NCI-H2107 (cell line): ENCODE results near the gene RETNLB.

Experiments used
- DNase-seq: peaks from one replicate; lab custom pipeline; 2025; lab: John Stamatoyannopoulos, UW

The RETNLB gene, protein sequence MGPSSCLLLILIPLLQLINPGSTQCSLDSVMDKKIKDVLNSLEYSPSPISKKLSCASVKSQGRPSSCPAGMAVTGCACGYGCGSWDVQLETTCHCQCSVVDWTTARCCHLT

GRCh38 chr3:108757404-108757982 is at the start of gene RETNLB:
TSS of gene RETNLB (minus strand) at chr3:108757410. CDS start at chr3:108757185, 225 bp downstream.
- DNase-seq, result peak; percentile 90

- DNase-seq, result no peak
Observed at GRCh38 chr3:108806316-108806715, 49.1 kb upstream of the RETNLB start.

GRCh38 chr3:108804966-108805365 is 47.8 kb upstream of the RETNLB start:
- DNase-seq, result no peak

DNA sequence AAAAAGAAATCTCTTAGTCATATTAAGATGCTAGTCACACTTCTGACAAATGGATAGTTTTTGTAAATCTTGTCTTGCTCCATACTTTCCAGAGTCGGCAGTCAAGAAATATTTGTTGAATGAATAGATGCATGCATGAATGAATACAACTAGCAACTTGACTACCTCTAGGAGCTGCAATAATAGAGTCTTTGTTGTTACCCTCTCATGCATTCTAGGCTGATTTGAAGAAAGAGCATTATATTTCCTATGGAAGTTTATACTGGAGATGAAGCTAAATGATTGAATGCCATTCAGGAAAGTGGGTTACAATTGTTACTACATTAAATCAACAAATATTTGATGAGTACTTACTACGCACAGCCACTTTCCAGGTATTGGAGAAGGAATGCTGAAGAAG is 47.2 kb upstream of the RETNLB start:
- DNase-seq, result no peak

DNA sequence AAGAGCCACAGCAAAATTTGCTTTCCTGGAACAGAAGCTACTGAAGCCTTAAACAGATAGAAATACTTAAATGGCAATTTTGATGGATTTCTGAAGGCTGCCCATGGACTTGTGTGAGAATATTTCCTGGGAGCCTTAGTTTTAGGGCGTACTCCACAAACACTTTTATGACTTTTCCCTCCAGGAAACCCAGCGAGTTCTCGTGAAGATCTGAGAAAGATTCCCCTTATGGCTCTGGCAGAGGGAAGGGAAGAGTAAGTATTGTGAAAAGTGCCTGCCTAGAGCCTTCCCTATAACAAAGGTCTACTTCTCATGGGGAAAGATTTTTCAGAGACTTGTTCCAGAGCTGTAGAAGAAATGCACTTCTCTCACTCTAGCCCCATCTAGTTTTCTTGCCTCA is 34.3 kb upstream of the RETNLB start:
- no peak for DNase-seq

- DNase-seq, result no peak
Observed at GRCh38 chr3:108780235-108780634, 23.0 kb upstream of the RETNLB start.

DNA sequence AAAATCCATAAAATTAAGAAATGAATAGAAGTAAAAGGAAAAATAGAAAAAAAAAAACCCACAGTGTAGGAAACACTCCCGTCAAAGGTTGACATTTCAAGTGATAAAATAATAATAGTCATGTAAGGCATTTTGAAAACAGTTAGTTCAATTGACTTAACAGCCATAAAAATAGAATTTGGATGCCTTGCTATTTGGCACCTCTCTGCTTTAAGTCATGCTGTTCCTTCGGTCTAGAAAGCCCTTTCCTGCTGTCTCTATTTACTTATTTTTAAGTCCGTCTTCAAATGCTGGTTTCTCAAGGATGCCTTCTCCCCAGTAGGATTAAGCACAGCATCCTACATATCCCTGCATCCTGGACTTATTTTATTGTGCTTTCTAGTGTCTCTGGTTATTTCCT is 22.3 kb upstream of the RETNLB start:
- no peak for DNase-seq

GRCh38 chr3:108775649-108776048 is 18.4 kb upstream of the RETNLB start:
- DNase-seq, result no peak

DNA sequence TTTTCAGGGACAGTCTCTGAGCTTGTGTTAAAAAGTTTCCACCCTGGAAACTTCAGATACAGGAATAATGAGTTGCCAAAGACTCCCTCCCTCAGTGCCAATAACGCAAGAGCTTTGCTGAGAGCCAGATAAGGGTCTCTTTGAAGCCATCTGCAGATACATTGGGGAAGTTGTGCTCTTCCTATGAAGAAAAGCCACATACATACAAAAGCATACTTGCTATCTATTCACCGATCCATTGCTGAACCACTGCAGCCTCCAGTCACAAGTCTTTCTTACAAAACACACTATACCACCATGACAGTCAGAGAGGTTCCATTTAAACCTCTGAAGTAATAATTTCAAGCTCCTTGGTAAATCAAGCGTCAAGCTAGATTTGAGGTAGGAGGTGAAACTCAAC is 10.0 kb upstream of the RETNLB start:
- DNase-seq, result no peak

DNA sequence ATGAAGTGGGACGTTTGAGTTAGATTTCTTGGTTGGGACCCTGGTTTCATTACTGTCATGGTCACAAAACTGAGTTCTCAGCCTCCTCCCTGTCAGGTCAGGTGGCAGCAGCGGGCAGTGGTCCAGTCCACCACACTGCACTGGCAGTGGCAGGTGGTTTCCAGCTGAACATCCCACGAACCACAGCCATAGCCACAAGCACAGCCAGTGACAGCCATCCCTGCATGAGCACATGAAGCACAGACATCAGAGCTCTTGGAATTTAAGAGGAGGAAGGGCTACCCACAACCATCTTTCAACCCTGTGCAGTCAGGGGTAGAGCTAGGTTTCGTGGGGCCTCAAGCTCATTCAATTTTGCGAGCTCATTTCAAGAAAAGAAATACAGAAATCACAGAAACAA is 1.5 kb downstream of the RETNLB start:
- no peak for DNase-seq

DNA sequence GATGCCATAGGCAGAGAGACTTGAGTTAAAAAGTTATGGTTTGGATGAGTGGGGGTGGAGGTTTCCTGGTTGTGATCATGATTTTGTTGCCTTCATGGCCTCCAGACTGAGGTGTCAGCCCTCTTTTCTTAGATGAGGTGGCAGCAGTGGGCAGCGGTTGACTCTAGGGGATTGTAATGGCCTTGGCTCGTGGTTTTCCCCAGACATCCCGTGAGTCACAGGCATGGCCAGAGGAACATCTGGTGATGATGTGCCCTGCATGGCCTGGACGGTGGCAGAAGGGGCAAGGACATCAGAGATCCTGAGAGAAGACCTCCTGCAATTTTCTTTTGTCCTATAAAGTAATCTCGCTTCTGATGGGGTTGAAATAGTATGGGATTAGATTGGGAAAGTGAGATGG is 12.4 kb downstream of the RETNLB start:
- no peak for DNase-seq

- no peak for DNase-seq
Observed at GRCh38 chr3:108742929-108743328, 14.3 kb downstream of the RETNLB start.

GRCh38 chr3:108736821-108737220 is 20.4 kb downstream of the RETNLB start:
- no peak for DNase-seq

DNA sequence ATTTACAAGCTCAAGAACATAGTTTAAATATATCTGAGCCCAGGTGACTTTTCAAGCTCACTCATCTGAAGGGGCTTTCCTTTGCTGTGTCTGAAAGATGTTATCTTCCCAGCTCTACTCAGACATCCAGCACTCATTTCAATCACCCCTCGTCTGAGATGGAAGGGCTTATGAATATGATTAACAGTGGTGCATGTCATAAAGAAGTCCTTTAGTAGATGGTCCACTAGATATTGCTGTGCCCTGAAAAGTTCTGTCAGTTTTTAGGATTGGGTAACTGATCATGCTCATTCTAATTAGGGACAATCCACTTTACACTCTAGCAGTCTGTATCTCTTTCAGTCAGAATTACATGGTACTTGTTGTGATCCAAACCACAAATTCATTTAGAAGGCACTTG is 28.3 kb downstream of the RETNLB start:
- no peak for DNase-seq

DNA sequence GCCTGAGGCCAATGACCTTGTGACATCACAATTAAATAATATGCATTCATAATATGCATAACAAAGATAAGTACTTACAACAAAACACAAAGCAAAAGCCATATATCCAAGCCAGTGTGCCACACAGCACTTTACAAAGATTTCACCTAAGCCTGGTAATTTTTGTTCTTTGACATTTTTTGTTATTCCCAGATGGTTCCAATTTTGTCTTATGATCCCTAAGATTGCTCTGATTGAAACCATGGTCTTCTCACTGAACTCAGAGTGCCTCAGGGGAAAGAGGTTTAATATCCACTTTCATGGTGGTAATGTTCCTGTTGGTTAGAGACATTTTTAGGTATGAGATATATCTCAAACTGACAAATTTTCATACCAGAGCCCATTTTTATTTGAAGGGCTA is 29.1 kb downstream of the RETNLB start:
- no peak for DNase-seq

- DNase-seq, result no peak
Observed at GRCh38 chr3:108724101-108724500, 33.1 kb downstream of the RETNLB start.

DNA sequence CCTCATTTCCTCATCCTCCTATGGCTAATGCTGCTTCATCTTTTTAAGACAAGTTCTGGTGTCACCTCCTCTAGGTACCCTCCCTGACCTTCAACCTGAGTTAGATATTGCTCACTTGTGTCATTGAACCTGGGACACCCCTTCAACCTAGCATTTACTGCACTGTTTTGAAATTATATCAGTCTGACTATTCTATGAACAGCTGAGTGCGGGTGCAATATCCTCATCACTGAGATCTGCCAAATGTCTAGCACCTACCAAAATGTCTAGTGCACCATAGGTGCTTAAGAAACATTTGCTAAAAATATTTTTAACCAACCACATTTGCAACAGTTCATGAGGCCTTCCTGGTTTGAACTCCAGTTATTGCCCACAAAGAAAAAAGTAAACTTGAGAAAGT is 34.5 kb downstream of the RETNLB start:
- no peak for DNase-seq

- no peak for DNase-seq
Observed at GRCh38 chr3:108719178-108719806, 37.9 kb downstream of the RETNLB start.

DNA sequence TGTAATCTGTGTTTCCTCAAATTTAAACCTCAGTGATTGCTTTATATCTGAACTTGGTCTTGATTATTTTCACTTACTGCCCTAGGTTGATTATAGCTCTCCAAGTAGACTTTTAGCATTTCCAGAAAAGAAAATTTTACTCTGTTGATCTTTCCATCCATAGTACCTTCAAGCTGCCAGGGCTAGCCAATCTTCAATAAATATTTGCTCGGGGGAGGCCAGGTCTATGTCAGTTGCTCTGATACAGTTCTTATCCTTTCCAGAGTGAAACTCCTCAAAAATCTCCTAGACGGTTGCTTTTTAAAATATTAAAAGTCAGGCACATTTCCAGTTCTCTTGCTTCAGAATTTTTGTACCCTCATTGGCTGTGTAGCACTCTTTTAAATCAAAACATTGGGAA is 38.8 kb downstream of the RETNLB start:
- DNase-seq, result no peak

- no peak for DNase-seq
Observed at GRCh38 chr3:108713816-108714215, 43.4 kb downstream of the RETNLB start.

DNA sequence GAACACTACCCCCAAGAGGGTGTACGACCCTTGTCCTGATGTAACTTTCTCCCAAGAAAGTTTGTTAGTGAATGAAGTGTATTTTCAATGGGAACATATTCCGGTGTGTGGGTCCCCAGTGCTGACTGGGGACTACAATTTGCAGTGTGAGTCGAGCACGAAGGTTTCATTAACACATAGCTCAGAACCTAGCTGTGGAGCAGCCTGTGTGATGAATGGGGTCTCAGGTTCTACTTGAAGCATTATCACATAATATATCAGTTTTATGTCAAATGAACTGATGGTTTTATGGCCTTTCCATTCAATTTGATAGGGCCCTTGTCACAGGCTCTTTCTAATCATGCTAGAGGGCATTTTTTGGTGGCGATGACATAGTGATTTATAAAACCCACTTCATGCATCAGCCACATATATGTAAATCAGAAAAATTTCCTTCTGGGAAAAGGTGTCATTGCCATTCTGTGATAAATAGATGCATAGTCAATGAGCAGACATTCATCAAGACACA is 44.1 kb downstream of the RETNLB start:
- DNase-seq, result no peak
